ENCODE data around the gene ADRA2B.

- TF ChIP-seq CTCF (IDR thresholded peaks at IDR 0.05; ENCODE audit: poor library complexity) (no peak), EZH2 (IDR thresholded peaks at IDR 0.05; ENCODE audit: borderline replicate concordance) (no peak), EZH2phosphoT487 (IDR thresholded peaks at IDR 0.05; ENCODE audit: low read depth, severe bottlenecking, unreplicated experiment) (no peak)
Measured at GRCh38 chr2:96106991-96107707, 9.2 kb downstream of the ADRA2B start.
